CD4-positive, alpha-beta memory T cell (primary cell): ENCODE measurements around the gene DGLUCY. TPM values are rescaled to one million over a fixed set of nuclear protein-coding genes. Genes with fewer than 3 reads are reported as not detected.
A peak's percentile ranks its signal among the peaks of the same experiment; 100 is the strongest.
"Not testable (repeated sequence)": the region's sequence is repeated elsewhere in the genome, so short reads cannot be mapped to it uniquely, and the experiment has no call there.

Experiments used
- CTCF ChIA-PET: fragments of 350-600 bp; sonication (Branson Sonifier 250); formaldehyde crosslinking; loops from one replicate; lab custom pipeline; 2021; ENCODE audit warnings: inconsistent platforms; ENCODE audit not compliant: partially characterized antibody; lab: Charles Lee
- POLR2A ChIA-PET: fragments of 350-600 bp; sonication (Branson Sonifier 250); formaldehyde crosslinking; loops from one replicate; lab custom pipeline; 2021; ENCODE audit not compliant: partially characterized antibody; lab: Charles Lee
- DNase-seq, 5 donors: peaks; one replicate each; pipeline versions ENCODE4 v3.0.0 to v3.0.0-alpha.2; 2020 to 2022; ENCODE audit warnings: mixed read lengths in 1 of 5
- H3K27ac ChIP-seq: one replicate; pipeline ENCODE4 v1.7.0; 2013; ENCODE audit warnings: low read depth, low read length
- H3K27me3 ChIP-seq: 2 replicates; pipeline ENCODE4 v1.7.0; 2013; ENCODE audit warnings: mild to moderate bottlenecking, low read length, moderate library complexity; ENCODE audit not compliant: insufficient read depth
- H3K36me3 ChIP-seq: 2 replicates; pipeline ENCODE4 v1.7.0; 2013; ENCODE audit warnings: mild to moderate bottlenecking, low read length, moderate library complexity; ENCODE audit not compliant: insufficient read depth
- H3K4me1 ChIP-seq: 2 replicates; pipeline ENCODE4 v1.7.0; 2013; ENCODE audit warnings: mild to moderate bottlenecking, low read length, moderate library complexity; ENCODE audit not compliant: insufficient read depth
- H3K4me3 ChIP-seq, 2 donors: one replicate each; pipeline ENCODE4 v1.7.0; 2013; ENCODE audit warnings: low read length in 2 of 2, mild to moderate bottlenecking in 1 of 2
- H3K9me3 ChIP-seq, 2 donors: one replicate each; pipeline ENCODE4 v1.7.0; 2013; ENCODE audit warnings: low read length in 2 of 2, control low read depth in 1 of 2; ENCODE audit not compliant: control insufficient read depth in 1 of 2
- H3K27ac Mint-ChIP-seq, 7 donors: one replicate each; pipeline ENCODE4 v1.8.0; 2020 to 2021; ENCODE audit warnings: mixed read lengths in 7 of 7, mild to moderate bottlenecking in 6 of 7, inconsistent platforms in 3 of 7, moderate library complexity in 3 of 7
- H3K27me3 Mint-ChIP-seq, 2 donors: one replicate each; pipeline ENCODE4 v1.8.0; 2020 to 2021; ENCODE audit warnings: mixed read lengths in 2 of 2
- H3K36me3 Mint-ChIP-seq, 2 donors: one replicate each; pipeline ENCODE4 v1.8.0; 2020 to 2021; ENCODE audit warnings: mixed read lengths in 2 of 2, inconsistent platforms in 1 of 2, mild to moderate bottlenecking in 1 of 2
- H3K4me1 Mint-ChIP-seq, 4 donors: one replicate each; pipeline ENCODE4 v1.8.0; 2020 to 2021; ENCODE audit warnings: mixed read lengths in 4 of 4, mild to moderate bottlenecking in 1 of 4
- H3K4me3 Mint-ChIP-seq, 8 donors: one replicate each; pipeline ENCODE4 v1.8.0; 2020 to 2021; ENCODE audit warnings: mixed read lengths in 8 of 8, mild to moderate bottlenecking in 7 of 8, moderate library complexity in 6 of 8, inconsistent platforms in 3 of 8
- H3K9me3 Mint-ChIP-seq, 8 donors: one replicate each; pipeline ENCODE4 v1.8.0; 2020 to 2021; ENCODE audit warnings: mixed read lengths in 8 of 8, mild to moderate bottlenecking in 5 of 8, inconsistent platforms in 3 of 8, moderate library complexity in 1 of 8
- intact Hi-C: fragments of 100-400 bp; cut with micrococcal nuclease; formaldehyde crosslinking; loops from one replicate; pipeline ENCODE4 v1.15.1; 2023
- polyA plus RNA-seq, 2 donors: library from polyadenylated mRNA; unstranded; fragments of 300-500 nt; fragmentation: Illumina TruSeq; gene quantifications; one replicate each; pipeline ENCODE4 v1.2.3, GENCODE V29; 2021
- total RNA-seq, 2 experiments: library from RNA; stranded (reverse); gene quantifications; one replicate each; pipeline ENCODE4 v1.2.3, GENCODE V29; 2021

Gene DGLUCY
- total and polyA plus RNA-seq, 4 experiments from 2014 or later: 40.9 to 141 (median 89.0) TPM

GRCh38 chr14:91078095-91078737 lies 35.7 kb upstream of the DGLUCY start:
- Mint-ChIP-seq H3K9me3 (no peaks in the 10 kb centered on the region), H3K4me3 (peak overlapping the region; percentile 58 to 75 (median 64)), H3K27ac (peak overlapping the region; percentile 79 to 91 (median 89)), H3K36me3 (no peaks in the 10 kb centered on the region), H3K27me3 (no peaks in the 10 kb centered on the region), H3K4me1 (peaks cover 23 to 48% (median 32%) of the 10 kb centered on the region in 4 donors)
- Histone ChIP-seq H3K27me3 (no peaks in the 10 kb centered on the region), H3K27ac (no peak overlapping the region), H3K4me3 (no peak overlapping the region), H3K9me3 (no peaks in the 10 kb centered on the region), H3K4me1 (peaks cover 33% of the 10 kb centered on the region), H3K36me3 (no peaks in the 10 kb centered on the region)
- POLR2A ChIA-PET: interaction anchor here (0.5 to 2.7 kb wide), 11 partner anchors 10 to 152 kb away, joined by 3 to 70 read pairs (median 4); partner anchors contain the start of genes DGLUCY and RPS6KA5
- intact Hi-C loops: loop anchor here (1.0 kb wide), 2 partner anchors 18 to 36 kb away; partner anchors contain the start of genes DGLUCY and RPS6KA5
- CTCF ChIA-PET: interaction anchor here (0.7 to 2.8 kb wide), 8 partner anchors 12 to 95 kb away, joined by 3 to 16 read pairs (median 4); partner anchors contain the start of genes DGLUCY and RPS6KA5
- DNase-seq: peak; percentile 68 to 87 (median 82)

GRCh38 chr14:91080071-91080470 lies 33.8 kb upstream of the DGLUCY start:
- H3K27ac ChIP-seq: no peak overlapping the region
- H3K9me3 ChIP-seq: no peaks in the 10 kb centered on the region
- Mint-ChIP-seq H3K27ac (peak overlapping the region in 2 of 7 donors; percentile 59 to 81), H3K4me3 (peak overlapping the region in 3 of 8 donors; percentile 5 to 41 (median 8)), H3K9me3 (no peaks in the 10 kb centered on the region), H3K27me3 (no peaks in the 10 kb centered on the region), H3K4me1 (peaks cover 23 to 47% (median 31%) of the 10 kb centered on the region in 4 donors), H3K36me3 (no peaks in the 10 kb centered on the region)
- no peaks in the 10 kb centered on the region for H3K27me3 ChIP-seq
- H3K4me3 ChIP-seq: no peak overlapping the region
- H3K4me1 ChIP-seq: peaks cover 33% of the 10 kb centered on the region
- intact Hi-C loops: no loop called here
- no peak for DNase-seq
- ChIA-PET CTCF (interaction anchor here (2.8 kb wide), 1 partner anchor 19 kb away, joined by 16 read pairs; the partner anchor contains the start of gene RPS6KA5), POLR2A (interaction anchor here (2.0 to 2.7 kb wide), 3 partner anchors 19 to 35 kb away, joined by 6 to 70 read pairs (median 14); partner anchors contain the start of gene RPS6KA5)
- no peaks in the 10 kb centered on the region for H3K36me3 ChIP-seq

- POLR2A ChIA-PET: interaction anchor here (1.3 to 2.0 kb wide), 3 partner anchors 21 to 33 kb away, joined by 3 to 14 read pairs (median 3); partner anchors contain the start of gene RPS6KA5
- DNase-seq: no peak
- intact Hi-C loops: no loop called here
- Histone ChIP-seq H3K4me3 (no peak overlapping the region), H3K36me3 (no peaks in the 10 kb centered on the region), H3K9me3 (no peaks in the 10 kb centered on the region), H3K27me3 (no peaks in the 10 kb centered on the region), H3K27ac (no peak overlapping the region), H3K4me1 (peaks cover 22% of the 10 kb centered on the region)
- Mint-ChIP-seq H3K27ac (no peak overlapping the region), H3K27me3 (no peaks in the 10 kb centered on the region), H3K9me3 (no peaks in the 10 kb centered on the region), H3K4me1 (peaks cover 14 to 31% (median 23%) of the 10 kb centered on the region in 4 donors), H3K36me3 (no peaks in the 10 kb centered on the region), H3K4me3 (no peak overlapping the region)
- CTCF ChIA-PET: interaction anchor here (1.3 kb wide), 1 partner anchor 91 kb away, joined by 5 read pairs; no protein-coding TSS in a partner anchor
These were observed 31.6 kb upstream of the DGLUCY start for GRCh38 chr14:91082282-91082681.

- CTCF ChIA-PET: interaction anchor here (0.7 to 1.4 kb wide), 3 partner anchors 13 to 74 kb away, joined by 3 read pairs; no protein-coding TSS in a partner anchor
- intact Hi-C loops: no loop called here
- no peak for DNase-seq
- Histone ChIP-seq H3K27me3 (no peaks in the 10 kb centered on the region), H3K9me3 (no peaks in the 10 kb centered on the region), H3K36me3 (no peaks in the 10 kb centered on the region), H3K4me3 (no peak overlapping the region), H3K27ac (no peak overlapping the region), H3K4me1 (peaks cover under 1% of the 10 kb centered on the region)
- POLR2A ChIA-PET: interaction anchor here (0.7 to 1.9 kb wide), 4 partner anchors 13 to 1391 kb away, joined by 3 to 4 read pairs (median 3); partner anchors contain the start of gene RPS6KA5
- Mint-ChIP-seq H3K27me3 (no peaks in the 10 kb centered on the region), H3K4me1 (peaks cover 6 to 23% (median 12%) of the 10 kb centered on the region in 4 donors), H3K27ac (no peak overlapping the region), H3K4me3 (no peak overlapping the region), H3K36me3 (no peaks in the 10 kb centered on the region), H3K9me3 (no peaks in the 10 kb centered on the region)
These were observed 29.4 kb upstream of the DGLUCY start for GRCh38 chr14:91084516-91084915.

GRCh38 chr14:91087470-91087869 lies 26.4 kb upstream of the DGLUCY start:
- intact Hi-C loops, H3K27me3 Mint-ChIP-seq: not testable (repeated sequence)

GRCh38 chr14:91088585-91089235 lies 25.2 kb upstream of the DGLUCY start:
- POLR2A ChIA-PET: interaction anchor here (0.8 to 2.0 kb wide), 4 partner anchors 9 to 28 kb away, joined by 3 to 6 read pairs (median 4); partner anchors contain the start of gene RPS6KA5
- H3K9me3 Mint-ChIP-seq: no peaks in the 10 kb centered on the region
- intact Hi-C loops: no loop called here
- Histone ChIP-seq H3K27me3 (no peaks in the 10 kb centered on the region), H3K27ac (no peak overlapping the region), H3K9me3 (no peaks in the 10 kb centered on the region), H3K4me1 (no peaks in the 10 kb centered on the region), H3K4me3 (no peak overlapping the region), H3K36me3 (no peaks in the 10 kb centered on the region)
- H3K4me1 Mint-ChIP-seq: peaks cover 2 to 11% (median 6%) of the 10 kb centered on the region in 4 donors
- DNase-seq: no peak
- no peak overlapping the region for H3K4me3 Mint-ChIP-seq
- H3K27ac Mint-ChIP-seq: no peak overlapping the region
- no peaks in the 10 kb centered on the region for H3K36me3 Mint-ChIP-seq
- CTCF ChIA-PET: interaction anchor here (0.9 to 1.3 kb wide), 3 partner anchors 25 to 186 kb away, joined by 3 to 4 read pairs (median 3); partner anchors contain the start of gene DGLUCY
- no peaks in the 10 kb centered on the region for H3K27me3 Mint-ChIP-seq

More at GRCh38 chr14:91087470-91087869, 26.4 kb upstream of the DGLUCY start:
- not testable (repeated sequence) for H3K27ac ChIP-seq, H3K9me3 ChIP-seq, H3K4me1 ChIP-seq, H3K4me3 Mint-ChIP-seq, H3K27me3 ChIP-seq, H3K4me3 ChIP-seq, DNase-seq, H3K36me3 ChIP-seq, H3K36me3 Mint-ChIP-seq, H3K9me3 Mint-ChIP-seq
- POLR2A ChIA-PET: interaction anchor here (1.2 to 2.0 kb wide), 2 partner anchors 10 to 27 kb away, joined by 4 to 6 read pairs; no protein-coding TSS in a partner anchor
- CTCF ChIA-PET: interaction anchor here (1.5 kb wide), 1 partner anchor 10 kb away, joined by 3 read pairs; no protein-coding TSS in a partner anchor
- Mint-ChIP-seq H3K4me1 (peaks cover 2 to 11% (median 6%) of the 10 kb centered on the region in 4 donors), H3K27ac (peak overlapping the region in 1 of 7 donors; percentile 19)
